Ramos (cell line): ENCODE results near the gene PTPRA.
"Not testable (repeated sequence)": the region's sequence is repeated elsewhere in the genome, so short reads cannot be mapped to it uniquely, and the experiment has no call there.

Experiments
- in situ Hi-C: fragments of 300-500 bp; cut with MboI; formaldehyde crosslinking; loops from one replicate; pipeline ENCODE4 v1.14.3; 2022; ENCODE audit warnings: low sequenced_read_pairs; ENCODE audit not compliant: unreplicated experiment

PTPRA gene

DNA sequence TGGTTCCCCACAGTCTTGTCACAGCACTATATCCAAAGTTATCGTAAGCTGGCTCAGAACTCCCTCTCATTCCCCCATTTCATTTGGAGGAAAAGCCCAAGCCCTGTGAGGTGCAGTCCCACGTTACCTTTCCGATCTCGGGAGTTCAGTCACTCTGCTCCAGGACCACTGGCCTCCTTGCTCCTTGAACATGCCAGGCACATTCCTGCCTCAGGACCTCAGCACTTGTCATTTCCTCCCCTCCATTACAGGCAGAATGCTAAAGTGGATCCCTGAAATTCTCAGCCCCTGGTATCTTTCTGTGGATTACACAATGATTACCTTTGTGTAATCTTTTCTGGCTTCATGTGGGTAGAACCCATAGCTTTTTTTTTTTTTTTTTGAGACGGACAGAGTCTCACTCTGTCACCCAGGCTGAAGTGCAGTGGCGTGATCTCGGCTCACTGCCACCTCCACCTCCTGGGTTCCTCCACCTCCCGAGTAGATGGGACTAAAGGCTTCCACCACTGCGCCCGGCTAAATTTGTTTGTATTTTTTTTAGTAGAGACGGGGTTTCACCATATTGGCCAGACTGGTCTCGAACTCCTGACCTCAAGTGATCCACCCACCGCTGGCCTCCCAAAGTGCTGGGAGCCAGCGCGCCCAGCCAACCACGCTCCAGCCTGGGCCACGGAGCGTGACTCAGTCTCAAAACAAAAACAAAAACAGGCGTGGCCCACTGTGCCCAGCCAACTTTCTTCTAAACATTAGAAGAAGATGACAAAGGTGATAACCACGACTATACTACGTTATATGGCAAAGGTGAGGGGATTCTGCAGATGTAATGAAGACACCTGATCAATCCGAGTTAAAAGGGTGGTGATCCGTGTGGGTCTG, 194.1 kb downstream of the PTPRA start:
- in situ Hi-C loops = no loop called here

DNA sequence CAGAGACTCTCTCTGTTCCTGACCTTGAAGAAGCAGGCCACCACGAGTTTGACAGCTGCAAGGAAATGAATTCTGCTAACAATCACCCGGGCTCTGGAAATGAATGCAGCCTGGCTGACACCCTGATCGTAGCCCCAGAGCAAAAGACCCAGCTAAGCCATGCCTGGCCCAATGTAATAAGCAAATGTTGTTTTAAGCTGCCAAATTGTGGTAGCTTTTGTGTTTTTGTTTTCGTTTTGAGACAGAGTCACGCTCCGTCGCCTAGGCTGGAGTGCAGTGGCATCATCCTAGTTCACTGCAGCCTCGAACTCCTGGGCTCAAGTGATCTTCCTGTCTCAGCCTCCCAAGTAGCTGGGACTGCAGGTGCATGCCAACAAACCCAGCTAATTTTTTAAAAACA, 194.8 kb downstream of the PTPRA start:
- in situ Hi-C loops = no loop called here

GRCh38 chr20:3068986-3069900, 196.0 kb downstream of the PTPRA start:
- in situ Hi-C loops = no loop called here

- in situ Hi-C loops = no loop called here
Observed at GRCh38 chr20:3070725-3071124, 197.4 kb downstream of the PTPRA start.

DNA sequence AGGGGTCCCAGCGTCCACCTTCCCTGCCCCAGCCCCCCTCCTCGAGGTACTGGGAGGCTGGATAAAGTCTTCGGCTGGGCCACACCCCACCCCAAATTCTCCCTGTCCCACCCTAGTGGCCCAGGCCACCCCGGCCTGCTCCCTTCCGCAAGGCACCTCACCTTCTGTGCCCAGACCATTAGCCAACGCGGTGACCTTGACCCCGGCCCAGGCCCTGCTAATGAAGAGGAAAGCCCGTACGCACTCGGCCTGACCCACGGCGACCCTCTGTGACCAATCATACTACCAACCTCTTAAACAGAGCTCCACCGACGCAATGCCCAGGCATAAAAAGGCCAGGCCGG, 198.0 kb downstream of the PTPRA start:
- in situ Hi-C loops = no loop called here

DNA sequence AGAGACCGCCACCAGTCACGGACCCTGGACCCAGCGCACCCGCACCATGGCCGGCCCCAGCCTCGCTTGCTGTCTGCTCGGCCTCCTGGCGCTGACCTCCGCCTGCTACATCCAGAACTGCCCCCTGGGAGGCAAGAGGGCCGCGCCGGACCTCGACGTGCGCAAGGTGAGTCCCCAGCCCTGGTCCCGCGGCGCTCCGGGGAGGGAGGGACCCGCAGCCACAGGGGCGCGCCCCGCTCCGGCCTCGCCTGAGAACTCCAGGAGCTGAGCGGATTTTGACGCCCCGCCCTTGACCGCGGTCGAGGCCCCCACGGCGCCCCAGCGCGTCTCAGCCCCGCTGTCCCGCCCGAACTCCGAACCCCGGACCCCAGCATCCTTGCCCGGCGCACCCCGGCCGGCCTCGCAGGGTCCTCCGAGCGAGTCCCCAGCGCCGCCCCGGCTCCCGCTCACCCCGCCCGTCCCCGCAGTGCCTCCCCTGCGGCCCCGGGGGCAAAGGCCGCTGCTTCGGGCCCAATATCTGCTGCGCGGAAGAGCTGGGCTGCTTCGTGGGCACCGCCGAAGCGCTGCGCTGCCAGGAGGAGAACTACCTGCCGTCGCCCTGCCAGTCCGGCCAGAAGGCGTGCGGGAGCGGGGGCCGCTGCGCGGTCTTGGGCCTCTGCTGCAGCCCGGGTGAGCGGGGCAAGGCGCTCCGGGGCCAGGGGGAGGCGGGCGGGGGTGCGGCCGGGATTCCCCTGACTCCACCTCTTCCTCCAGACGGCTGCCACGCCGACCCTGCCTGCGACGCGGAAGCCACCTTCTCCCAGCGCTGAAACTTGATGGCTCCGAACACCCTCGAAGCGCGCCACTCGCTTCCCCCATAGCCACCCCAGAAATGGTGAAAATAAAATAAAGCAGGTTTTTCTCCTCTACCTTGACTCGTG, 198.6 kb downstream of the PTPRA start, which contains the start of gene OXT:
Gene OXT, plus strand, starts transcription at position 11 of the 920 bp plus-strand sequence. Its CDS starts 36 bp downstream, at position 47.
- in situ Hi-C loops = no loop called here

DNA sequence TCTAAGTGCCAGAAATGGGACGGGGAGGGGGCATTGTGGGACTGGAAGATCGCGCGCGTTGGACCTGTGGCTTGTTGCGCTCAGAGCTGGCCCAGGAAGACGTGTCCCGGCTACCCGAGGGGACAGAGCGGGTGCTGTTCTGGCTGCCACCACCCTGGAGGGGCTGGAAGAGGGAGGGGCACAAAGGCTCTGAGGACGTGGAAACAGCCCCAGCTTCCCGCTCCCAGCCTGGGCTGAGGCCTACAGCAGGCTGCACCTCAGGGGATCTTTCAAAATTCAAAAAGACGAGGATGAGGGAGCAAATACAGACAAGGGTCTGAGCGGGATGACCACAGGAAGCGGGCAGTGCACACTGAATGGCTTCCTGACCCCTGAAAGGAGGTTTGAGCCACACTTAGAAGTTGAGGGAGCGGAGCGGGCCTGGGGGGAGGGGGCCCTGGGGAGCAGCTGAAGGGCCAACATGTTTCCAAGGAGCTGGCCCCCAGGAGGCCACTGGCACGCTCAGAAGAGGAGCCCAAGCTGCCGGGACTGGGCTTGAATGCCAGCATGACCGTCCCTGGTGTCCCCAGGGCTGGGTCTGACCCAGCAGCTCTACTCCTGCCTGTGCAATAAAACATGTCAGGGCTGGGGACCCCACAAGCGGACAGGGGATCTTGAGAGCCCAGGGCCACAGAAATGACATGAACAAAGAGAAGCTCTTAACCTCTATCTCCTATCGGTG, 199.4 kb downstream of the PTPRA start:
- in situ Hi-C loops = no loop called here

GRCh38 chr20:3073251-3073643, 200.0 kb downstream of the PTPRA start:
- in situ Hi-C loops = not testable (repeated sequence)

- in situ Hi-C loops = no loop called here
Observed at GRCh38 chr20:3074812-3075211, 201.5 kb downstream of the PTPRA start.

DNA sequence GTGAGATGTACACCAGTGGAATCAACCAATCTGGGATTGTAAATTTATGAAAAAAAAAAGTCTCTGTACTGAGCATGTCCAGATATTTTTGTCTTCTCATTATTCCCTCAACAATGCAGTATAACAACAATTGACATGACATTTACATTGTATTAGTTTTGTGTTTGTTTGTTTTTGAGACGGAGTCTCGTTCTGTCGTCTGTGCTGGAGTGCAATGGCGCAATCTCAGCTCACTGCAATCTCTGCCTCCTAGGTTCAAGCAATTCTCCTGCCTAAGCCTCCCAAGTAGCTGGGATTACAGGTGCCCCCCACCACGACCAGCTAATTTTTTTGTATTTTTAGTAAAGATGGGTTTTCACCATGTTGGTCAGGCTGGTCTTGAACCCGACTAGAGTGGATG, 202.0 kb downstream of the PTPRA start:
- in situ Hi-C loops = not testable (repeated sequence)

GRCh38 chr20:3077618-3078134, 204.4 kb downstream of the PTPRA start:
- in situ Hi-C loops = no loop called here

- in situ Hi-C loops = no loop called here
Observed at GRCh38 chr20:3080939-3081388, 207.7 kb downstream of the PTPRA start.

- in situ Hi-C loops = no loop called here
Observed at GRCh38 chr20:3081641-3082040, 208.4 kb downstream of the PTPRA start.

GRCh38 chr20:3082306-3082951, 209.1 kb downstream of the PTPRA start:
- in situ Hi-C loops = no loop called here

GRCh38 chr20:3082955-3083952, 210.0 kb downstream of the PTPRA start:
- in situ Hi-C loops = no loop called here

DNA sequence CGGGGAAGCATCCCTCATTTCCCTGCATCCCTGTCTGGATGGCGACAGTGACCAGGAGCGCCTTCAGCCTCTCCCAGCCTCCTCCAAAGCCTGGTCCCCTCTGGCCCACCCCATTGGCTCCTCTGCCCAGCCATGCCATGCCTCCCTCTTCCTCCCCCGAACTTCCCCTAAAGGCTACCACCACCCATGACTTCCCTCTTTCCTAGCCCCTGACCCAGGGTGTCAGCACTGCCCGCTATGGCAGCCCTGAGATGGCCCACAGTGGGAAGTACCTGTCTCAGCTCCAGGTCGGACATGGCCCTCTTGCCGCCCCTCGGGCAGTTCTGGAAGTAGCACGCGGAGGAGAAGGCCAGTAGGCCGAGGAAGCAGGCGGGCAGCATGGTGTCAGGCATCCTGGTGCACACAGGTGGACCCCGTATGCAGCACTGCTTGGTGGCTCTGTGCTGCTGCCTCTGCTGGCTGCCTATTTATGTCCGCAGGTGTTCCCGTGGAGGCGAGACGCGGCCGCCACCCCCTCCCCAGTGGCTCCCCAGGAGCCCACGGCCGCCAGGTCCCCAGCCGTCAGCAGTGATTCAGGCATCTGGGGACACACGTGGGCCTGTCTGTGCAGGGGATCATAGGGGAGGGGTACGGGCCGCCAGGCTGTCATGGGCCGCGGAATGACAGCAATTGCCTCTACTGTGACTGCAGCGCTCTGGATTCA, 211.2 kb downstream of the PTPRA start, which contains the start of gene AVP:
Gene AVP, minus strand, starts transcription at position 442 of the 703 bp plus-strand sequence. Its CDS starts 50 bp downstream, at position 392.
- in situ Hi-C loops = no loop called here

- in situ Hi-C loops = no loop called here
Observed at GRCh38 chr20:3084986-3085360, 211.7 kb downstream of the PTPRA start.
